GM12892 (cell line): Measurements from ENCODE around the gene HELZ2.

Experiments
- POLR2A ChIP-seq: IDR thresholded peaks from 2 replicates; pipeline ENCODE4 v1.6.1; 2011; ENCODE audit warnings: low read depth, low read length, control low read depth
- POLR2AphosphoS5 ChIP-seq: IDR thresholded peaks from 2 replicates; pipeline ENCODE4 v1.6.1; 2011; ENCODE audit warnings: low read depth, low read length, control low read depth

DNA sequence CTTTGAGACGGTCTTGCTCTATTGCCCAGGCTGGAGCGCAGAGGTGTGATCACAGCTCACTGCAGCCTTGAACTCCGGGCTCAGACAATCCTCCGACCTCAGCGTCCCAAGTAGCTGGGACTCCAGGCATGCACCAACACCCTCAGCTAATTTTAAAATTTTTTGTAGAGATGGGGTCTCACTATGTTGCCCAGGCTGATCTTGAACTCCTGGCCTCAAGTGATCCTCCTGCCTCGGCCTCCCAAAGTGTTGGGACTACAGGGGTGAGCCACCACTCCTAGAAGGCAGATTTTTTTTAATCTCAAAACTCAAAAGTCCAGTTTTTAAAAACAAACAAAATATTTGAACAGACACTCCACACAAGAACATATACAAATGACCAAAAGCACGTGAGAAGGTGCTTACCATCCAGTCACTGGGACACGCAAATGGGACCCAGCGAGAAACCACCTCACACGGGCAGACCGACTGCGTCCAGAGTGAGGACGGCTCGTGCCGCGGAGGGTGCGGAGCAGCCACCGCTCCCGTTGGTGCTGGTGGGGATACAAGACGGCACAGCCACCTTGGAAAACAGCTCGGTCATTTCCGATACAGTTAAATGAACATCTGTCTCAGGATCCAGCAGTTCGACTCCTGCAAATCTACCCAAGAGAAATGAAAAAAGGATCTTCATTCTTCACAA is 8.5 kb upstream of the HELZ2 start:
- TF ChIP-seq POLR2A, result no peak
- no peak for TF ChIP-seq POLR2AphosphoS5
